ENCODE results near the gene CACNA2D2. TPM values are rescaled to one million over a fixed set of nuclear protein-coding genes. Genes with fewer than 3 reads are reported as not detected.

The CACNA2D2 gene
- total RNA-seq, 1 experiment from 2014 or later: 27.7 TPM

DNA sequence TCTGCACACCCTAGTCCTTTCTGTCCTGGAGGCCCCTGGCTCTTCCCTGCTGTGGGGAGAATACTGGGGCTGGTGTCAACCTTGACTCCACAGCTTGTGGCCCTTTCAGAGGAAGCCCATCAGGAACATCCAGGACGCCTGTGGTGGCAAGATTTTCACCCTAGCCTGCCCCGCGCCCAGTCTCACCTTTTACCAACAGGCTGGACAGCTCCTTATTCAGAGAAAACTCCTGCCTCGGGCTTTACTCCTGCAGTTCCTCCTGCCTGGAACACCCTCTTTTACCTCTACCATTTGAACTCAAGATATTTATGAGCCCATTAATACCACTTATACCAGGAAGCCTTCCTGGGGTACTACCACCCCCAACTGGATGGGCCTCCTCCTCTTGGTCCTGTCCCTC lies 2.7 kb upstream of the CACNA2D2 start:
- Histone ChIP-seq H3K4me1 (ENCODE audit: insufficient read depth, low read length) (no peaks in the 10 kb centered on the region), H3T11ph (ENCODE audit: low read length) (no peak overlapping the region), H3K9me3 (ENCODE audit: control insufficient read depth, low read depth, low read length) (no peaks in the 10 kb centered on the region), H2BK5ac (ENCODE audit: insufficient read length, low read length) (no peak overlapping the region), H3K79me2 (ENCODE audit: insufficient read depth, low read length) (no peaks in the 10 kb centered on the region), H2BK15ac (ENCODE audit: low read depth, low read length) (no peak overlapping the region), H2BK12ac (ENCODE audit: insufficient read length, low read depth, low read length) (no peak overlapping the region), H3K23me2 (ENCODE audit: insufficient read length, low read depth, low read length, poor library complexity, severe bottlenecking) (peaks cover 11% of the 10 kb centered on the region), H3K23ac (ENCODE audit: insufficient read length, low read depth, low read length) (no peak overlapping the region), H3K27me3 (ENCODE audit: insufficient read depth, low read length) (peaks cover 22% of the 10 kb centered on the region; the same call in 1 of the 2 replicates), H3K79me1 (ENCODE audit: insufficient read depth, low read depth, low read length, poor library complexity, severe bottlenecking) (no peaks in the 10 kb centered on the region), H3K4ac (ENCODE audit: low read depth, low read length) (no peak overlapping the region), H2BK20ac (ENCODE audit: low read depth, low read length, poor library complexity, severe bottlenecking) (no peak overlapping the region), H2BK120ac (ENCODE audit: low read depth, low read length, poor library complexity, severe bottlenecking) (no peak overlapping the region), H4K91ac (ENCODE audit: insufficient read length, low read depth, low read length) (no peak overlapping the region), H3K18ac (ENCODE audit: insufficient read length, low read depth, low read length) (no peak overlapping the region), H3K4me2 (ENCODE audit: insufficient read depth, insufficient read length, low read length) (no peak overlapping the region), H4K5ac (ENCODE audit: insufficient read length, low read depth, low read length) (no peak overlapping the region), H4K20me1 (ENCODE audit: control insufficient read depth, insufficient read depth, insufficient read length) (no peaks in the 10 kb centered on the region), H2AFZ (ENCODE audit: low read length) (no peak overlapping the region), H4K8ac (replicated peaks; ENCODE audit: insufficient read length, low read depth, low read length) (no peak overlapping the region), H3K56ac (ENCODE audit: insufficient read length, low read depth, low read length) (no peak overlapping the region), H2AK5ac (ENCODE audit: insufficient read length, low read length) (no peak overlapping the region), H3K9ac (ENCODE audit: extremely low read depth, insufficient read length, low read length) (no peak overlapping the region), H3K14ac (ENCODE audit: insufficient read depth, low read length) (no peak overlapping the region), H3K27ac (ENCODE audit: insufficient read length, low read depth, low read length) (no peak overlapping the region)
- Mint-ChIP-seq H3K36me3 (ENCODE audit: insufficient read depth in 1 of 3, low read depth in 3 of 3) (peaks cover 0 to 2% (median 0%) of the 10 kb centered on the region in 3 experiments; a peak in 1 of 7 replicates), H3K9me3 (no peaks in the 10 kb centered on the region), H3K27ac (peak overlapping the region in 1 of 3 experiments; percentile 76; a peak in 1 of 7 replicates), H3K4me3 (no peak overlapping the region; a peak in 1 of 5 replicates), H3K4me1 (peaks cover 22 to 23% of the 10 kb centered on the region in 2 experiments), H3K27me3 (ENCODE audit: low read depth) (peaks cover 59% of the 10 kb centered on the region)
- TF ChIP-seq CTCF (conservative IDR thresholded peaks at IDR 0.05): no peak
- WGBS (ENCODE audit: extremely low coverage, insufficient read length, low lambda C conversion rate): no CpG with 5 or more reads among the region's 4 CpGs
- DNase-seq: no peak
